Thymus (tissue), 11 donors: ENCODE results near the gene CCDC92. TPM values are rescaled to one million over a fixed set of nuclear protein-coding genes. Genes with fewer than 3 reads are reported as not detected.

Experiments
- DNase-seq, 9 donors: peaks; one replicate each; pipeline ENCODE4 v3.0.0-alpha.2; 2013; ENCODE audit warnings: low spot score in 9 of 9, low read depth in 6 of 9, missing footprints in 1 of 9
- H3K27ac ChIP-seq, 2 donors: one replicate each; pipeline ENCODE4 v1.5.1; 2013; ENCODE audit warnings: control low read depth in 1 of 2, low read depth in 1 of 2, low read length in 1 of 2, mild to moderate bottlenecking in 1 of 2, moderate library complexity in 1 of 2
- H3K27me3 ChIP-seq, 2 donors: one replicate each; pipeline ENCODE4 v1.5.1; 2013; ENCODE audit warnings: low read length in 1 of 2; ENCODE audit not compliant: control insufficient read depth in 2 of 2, insufficient read depth in 1 of 2
- H3K36me3 ChIP-seq, 2 donors: one replicate each; pipeline ENCODE4 v1.5.1; 2013; ENCODE audit warnings: low read length in 1 of 2, mild to moderate bottlenecking in 1 of 2, moderate library complexity in 1 of 2; ENCODE audit not compliant: control insufficient read depth in 2 of 2, insufficient read depth in 2 of 2
- H3K4me1 ChIP-seq, 2 donors: one replicate each; pipeline ENCODE4 v1.5.1; 2013; ENCODE audit warnings: low read length in 2 of 2; ENCODE audit not compliant: control insufficient read depth in 2 of 2, insufficient read depth in 2 of 2
- H3K4me3 ChIP-seq, 2 donors: one replicate each; pipeline ENCODE4 v1.5.1; 2013; ENCODE audit warnings: low read length in 2 of 2, control low read depth in 1 of 2, mild to moderate bottlenecking in 1 of 2
- H3K9me3 ChIP-seq, 2 donors: one replicate each; pipeline ENCODE4 v1.5.1; 2013; ENCODE audit warnings: low read length in 1 of 2, mild to moderate bottlenecking in 1 of 2; ENCODE audit not compliant: control insufficient read depth in 2 of 2, insufficient read depth in 1 of 2
- WGBS: extraction: QIAGEN DNeasy Blood & Tissue Kit; methylation state at CpG from one replicate; pipeline ENCODE4 v1.1.7; 2013; 5-methylcytosine and 5-hydroxymethylcytosine counted together
- polyA plus RNA-seq: library from polyadenylated mRNA; stranded (reverse); fragments of 200-250 nt; gene quantifications from one replicate; pipeline ENCODE4 v1.2.3, GENCODE V29; 2013
- total RNA-seq: library from RNA; stranded (reverse); fragments of 120-200 nt; gene quantifications from one replicate; pipeline ENCODE4 v1.2.4, GENCODE V29; 2013
- donor health status: healthy.

The CCDC92 gene
- total and polyA plus RNA-seq, 2 donors = 4.2 to 34.4 TPM

- Histone ChIP-seq H3K4me1 (peaks cover 8 to 19% of the 10 kb centered on the region in 2 donors), H3K9me3 (no peaks in the 10 kb centered on the region), H3K27ac (no peak overlapping the region), H3K36me3 (no peaks in the 10 kb centered on the region), H3K4me3 (no peak overlapping the region), H3K27me3 (peaks cover 0 to 2% of the 10 kb centered on the region in 2 donors)
- 96% methylated on average over 18 of the region's 18 CpGs for WGBS
- no peak for DNase-seq
Observed at GRCh38 chr12:123898673-123899072, 74.0 kb downstream of the CCDC92 start.

GRCh38 chr12:123897221-123897620, 75.4 kb downstream of the CCDC92 start:
- no peak for DNase-seq
- H3K27ac ChIP-seq = no peak overlapping the region
- WGBS = 96% methylated on average over 5 of the region's 5 CpGs
- no peaks in the 10 kb centered on the region for H3K36me3 ChIP-seq
- no peaks in the 10 kb centered on the region for H3K9me3 ChIP-seq
- H3K4me1 ChIP-seq = peaks cover 8 to 19% of the 10 kb centered on the region in 2 donors
- H3K27me3 ChIP-seq = peaks cover 0 to 2% of the 10 kb centered on the region in 2 donors
- H3K4me3 ChIP-seq = no peak overlapping the region

- no peak for DNase-seq
- peaks cover 0 to 3% of the 10 kb centered on the region in 2 donors for H3K27me3 ChIP-seq
- no peaks in the 10 kb centered on the region for H3K9me3 ChIP-seq
- H3K36me3 ChIP-seq = no peaks in the 10 kb centered on the region
- H3K27ac ChIP-seq = no peak overlapping the region
- 88% methylated on average over 8 of the region's 8 CpGs for WGBS
- H3K4me3 ChIP-seq = no peak overlapping the region
- H3K4me1 ChIP-seq = peaks cover 8 to 15% of the 10 kb centered on the region in 2 donors
Observed at GRCh38 chr12:123896767-123897166, 75.9 kb downstream of the CCDC92 start.

GRCh38 chr12:123895451-123895850, 77.2 kb downstream of the CCDC92 start:
- Histone ChIP-seq H3K27ac (no peak overlapping the region), H3K4me1 (peaks cover 0 to 3% of the 10 kb centered on the region in 2 donors), H3K4me3 (no peak overlapping the region), H3K36me3 (no peaks in the 10 kb centered on the region), H3K27me3 (peaks cover 0 to 6% of the 10 kb centered on the region in 2 donors), H3K9me3 (no peaks in the 10 kb centered on the region)
- no peak for DNase-seq
- WGBS = 99% methylated on average over 8 of the region's 8 CpGs

- Histone ChIP-seq H3K36me3 (no peaks in the 10 kb centered on the region), H3K4me1 (no peaks in the 10 kb centered on the region), H3K9me3 (no peaks in the 10 kb centered on the region), H3K4me3 (no peak overlapping the region), H3K27ac (no peak overlapping the region), H3K27me3 (peaks cover 0 to 6% of the 10 kb centered on the region in 2 donors)
- no peak for DNase-seq
- WGBS = 96% methylated on average over 4 of the region's 4 CpGs
Observed at GRCh38 chr12:123894823-123895345, 77.7 kb downstream of the CCDC92 start.

GRCh38 chr12:123893276-123893675, 79.4 kb downstream of the CCDC92 start:
- H3K4me3 ChIP-seq = no peak overlapping the region
- 97% methylated on average over 9 of the region's 9 CpGs for WGBS
- no peaks in the 10 kb centered on the region for H3K36me3 ChIP-seq
- H3K9me3 ChIP-seq = no peaks in the 10 kb centered on the region
- peaks cover 0 to 3% of the 10 kb centered on the region in 2 donors for H3K27me3 ChIP-seq
- no peaks in the 10 kb centered on the region for H3K4me1 ChIP-seq
- no peak overlapping the region for H3K27ac ChIP-seq
- DNase-seq = no peak

GRCh38 chr12:123892853-123893252, 79.8 kb downstream of the CCDC92 start:
- WGBS = 96% methylated on average over 10 of the region's 10 CpGs
- H3K9me3 ChIP-seq = no peaks in the 10 kb centered on the region
- no peaks in the 10 kb centered on the region for H3K4me1 ChIP-seq
- H3K4me3 ChIP-seq = no peak overlapping the region
- no peak overlapping the region for H3K27ac ChIP-seq
- DNase-seq = no peak
- no peaks in the 10 kb centered on the region for H3K36me3 ChIP-seq
- peaks cover 0 to 3% of the 10 kb centered on the region in 2 donors for H3K27me3 ChIP-seq

- no peak for DNase-seq
- 95% methylated on average over 9 of the region's 9 CpGs for WGBS
- Histone ChIP-seq H3K4me1 (peaks cover 0 to under 1% of the 10 kb centered on the region in 2 donors), H3K4me3 (no peak overlapping the region), H3K9me3 (no peaks in the 10 kb centered on the region), H3K27ac (no peak overlapping the region), H3K36me3 (no peaks in the 10 kb centered on the region), H3K27me3 (peaks cover 0 to 3% of the 10 kb centered on the region in 2 donors)
Observed at GRCh38 chr12:123892180-123892559, 80.5 kb downstream of the CCDC92 start.

GRCh38 chr12:123891516-123892179, 81.0 kb downstream of the CCDC92 start:
- Histone ChIP-seq H3K27me3 (peaks cover 0 to 3% of the 10 kb centered on the region in 2 donors), H3K4me3 (no peak overlapping the region), H3K4me1 (peaks cover 0 to 6% of the 10 kb centered on the region in 2 donors), H3K27ac (no peak overlapping the region), H3K9me3 (no peaks in the 10 kb centered on the region), H3K36me3 (no peaks in the 10 kb centered on the region)
- 84% methylated on average over 15 of the region's 15 CpGs for WGBS
- no peak for DNase-seq
